H1 (cell line): Measurements from ENCODE around the gene DMPK. TPM values are rescaled to one million over a fixed set of nuclear protein-coding genes. Genes with fewer than 3 reads are reported as not detected.

ENCODE experiments used
- CTCF ChIA-PET: fragments of 300-600 bp; sonication (Branson Sonifier 250); formaldehyde crosslinking; loops from one replicate; lab custom pipeline; 2021; ENCODE audit not compliant: partially characterized antibody; lab: Charles Lee
- POLR2A ChIA-PET: fragments of 300-600 bp; sonication (Branson Sonifier 250); formaldehyde crosslinking; loops from one replicate; lab custom pipeline; 2021; ENCODE audit warnings: inconsistent platforms; ENCODE audit not compliant: partially characterized antibody; lab: Charles Lee
- DNase-seq, 2 experiments: peaks; one replicate each; pipeline versions ENCODE4 v3.0.0 to v3.0.0-alpha.2; 2010 to 2022; ENCODE audit warnings: low spot score in 2 of 2, low read depth in 1 of 2, mixed read lengths in 1 of 2
- FAIRE-seq: peaks from 2 replicates; lab custom pipeline; 2011; peaks lifted over from hg19 to GRCh38; lab: Jason Lieb, UNC
- H2AFZ ChIP-seq: 2 replicates; pipeline ENCODE4 v1.8.1; 2012; ENCODE audit warnings: low read length, inconsistent platforms
- H2AK5ac ChIP-seq: 2 replicates; pipeline ENCODE4 v1.6.1; 2013; ENCODE audit warnings: low read depth, low read length
- H2BK120ac ChIP-seq: replicated peaks from 2 replicates; pipeline ENCODE3; 2013; ENCODE audit warnings: low read depth, low read length, inconsistent platforms
- H2BK12ac ChIP-seq: 2 replicates; pipeline ENCODE4 v1.6.1; 2013; ENCODE audit warnings: low read depth, low read length
- H2BK15ac ChIP-seq: 2 replicates; pipeline ENCODE4 v1.6.1; 2013; ENCODE audit warnings: low read length
- H2BK20ac ChIP-seq: 2 replicates; pipeline ENCODE4 v1.6.1; 2013; ENCODE audit warnings: low read length
- H2BK5ac ChIP-seq: 2 replicates; pipeline ENCODE4 v1.6.1; 2013; ENCODE audit warnings: low read depth, low read length
- H3K14ac ChIP-seq: 2 replicates; pipeline ENCODE4 v1.6.1; 2013; ENCODE audit warnings: inconsistent platforms; ENCODE audit not compliant: insufficient read length
- H3K18ac ChIP-seq: 2 replicates; pipeline ENCODE4 v1.6.1; 2013; ENCODE audit warnings: low read length; ENCODE audit errors: extremely low read depth
- H3K23ac ChIP-seq: 2 replicates; pipeline ENCODE4 v1.6.1; 2013; ENCODE audit warnings: inconsistent platforms; ENCODE audit not compliant: insufficient read length
- H3K23me2 ChIP-seq: 2 replicates; pipeline ENCODE4 v1.6.1; 2013; ENCODE audit warnings: low read depth, low read length
- H3K27ac ChIP-seq: 2 replicates; pipeline ENCODE4 v1.6.1; 2011; ENCODE audit warnings: low read depth, low read length, inconsistent platforms
- H3K27me3 ChIP-seq, 4 experiments: replicated peaks in 1 of 4; 1 replicate in 1 of 4; 2 replicates in 3 of 4; pipeline versions ENCODE4 v1.6.1 to v1.8.1; 2011 to 2013; ENCODE audit warnings: low read length in 3 of 4, mild to moderate bottlenecking in 3 of 4, inconsistent platforms in 2 of 4, mixed read lengths in 2 of 4, moderate library complexity in 1 of 4; ENCODE audit not compliant: control insufficient read depth in 3 of 4, insufficient read depth in 3 of 4; ENCODE audit errors: extremely low read depth in 1 of 4
- H3K36me3 ChIP-seq, 4 experiments: 2 replicates each; pipeline versions ENCODE4 v1.6.1 to v1.8.1; 2011 to 2013; ENCODE audit warnings: mild to moderate bottlenecking in 4 of 4, low read length in 3 of 4, moderate library complexity in 2 of 4, control low read depth in 1 of 4, inconsistent platforms in 1 of 4; ENCODE audit not compliant: insufficient read depth in 4 of 4, control insufficient read depth in 2 of 4
- H3K4ac ChIP-seq: replicated peaks from 2 replicates; pipeline ENCODE3; 2013; ENCODE audit warnings: low read length, low read depth, mixed read lengths, inconsistent platforms; ENCODE audit not compliant: insufficient read length
- H3K4me1 ChIP-seq, 4 experiments: replicated peaks in 1 of 4; 1 replicate in 1 of 4; 2 replicates in 3 of 4; pipeline versions ENCODE4 v1.6.1 to v1.8.1; 2011 to 2013; ENCODE audit warnings: low read length in 3 of 4, inconsistent platforms in 2 of 4, mixed read lengths in 1 of 4; ENCODE audit not compliant: insufficient read depth in 4 of 4, control insufficient read depth in 3 of 4
- H3K4me2 ChIP-seq, 2 experiments: 2 replicates each; pipeline versions ENCODE4 v1.6.1 to v1.8.1; 2011 to 2013; ENCODE audit warnings: low read depth in 2 of 2, low read length in 2 of 2, control low read depth in 1 of 2, inconsistent platforms in 1 of 2, mild to moderate bottlenecking in 1 of 2; ENCODE audit not compliant: insufficient read depth in 1 of 2
- H3K4me3 ChIP-seq, 4 experiments: fragments of 200-600, 300-600 bp in 1 of 4; sonication (generic), shearing (Covaris generic), sonication (Bioruptor Twin) in 1 of 4; 2 replicates each; pipeline versions ENCODE4 v1.5.1 to v1.8.1; 2011 to 2016; ENCODE audit warnings: low read length in 4 of 4, low read depth in 3 of 4, control low read depth in 2 of 4, inconsistent platforms in 2 of 4, mild to moderate bottlenecking in 2 of 4, mixed read lengths in 1 of 4, moderate library complexity in 1 of 4; ENCODE audit not compliant: insufficient read depth in 2 of 4; ENCODE audit errors: extremely low read depth in 1 of 4
- H3K56ac ChIP-seq: replicated peaks from 2 replicates; pipeline ENCODE3; 2013; ENCODE audit warnings: low read depth, mild to moderate bottlenecking, mixed read lengths, low read length, inconsistent platforms; ENCODE audit not compliant: insufficient read length
- H3K79me1 ChIP-seq: 2 replicates; pipeline ENCODE4 v1.6.1; 2013; ENCODE audit warnings: low read depth, low read length, control low read depth
- H3K79me2 ChIP-seq, 2 experiments: 2 replicates each; pipeline versions ENCODE4 v1.6.1 to v1.8.1; 2012 to 2013; ENCODE audit warnings: low read length in 2 of 2, mild to moderate bottlenecking in 2 of 2, inconsistent platforms in 1 of 2; ENCODE audit not compliant: insufficient read depth in 2 of 2, control insufficient read depth in 1 of 2
- H3K9ac ChIP-seq, 4 experiments: replicated peaks in 1 of 4; 1 replicate in 1 of 4; 2 replicates in 3 of 4; pipeline versions ENCODE4 v1.6.1 to v1.8.1; 2011 to 2013; ENCODE audit warnings: low read depth in 3 of 4, low read length in 3 of 4, control low read depth in 2 of 4, mild to moderate bottlenecking in 2 of 4, moderate library complexity in 2 of 4, inconsistent platforms in 1 of 4; ENCODE audit errors: extremely low read depth in 1 of 4
- H3K9me3 ChIP-seq, 2 experiments: 2 replicates each; pipeline versions ENCODE4 v1.6.1 to v1.8.1; 2012 to 2013; ENCODE audit warnings: mild to moderate bottlenecking in 2 of 2, moderate library complexity in 2 of 2, control low read depth in 1 of 2, inconsistent platforms in 1 of 2, low read depth in 1 of 2, low read length in 1 of 2, mixed read lengths in 1 of 2; ENCODE audit not compliant: insufficient read depth in 2 of 2
- H4K20me1 ChIP-seq, 2 experiments: replicated peaks in 1 of 2; 2 replicates each; pipeline versions ENCODE3 to v1.8.1; 2011 to 2013; ENCODE audit warnings: inconsistent platforms in 2 of 2, low read length in 2 of 2, mild to moderate bottlenecking in 1 of 2; ENCODE audit not compliant: insufficient read depth in 2 of 2, control insufficient read depth in 1 of 2
- H4K5ac ChIP-seq: 2 replicates; pipeline ENCODE4 v1.6.1; 2013; ENCODE audit warnings: low read length, low read depth, mixed read lengths, inconsistent platforms; ENCODE audit not compliant: insufficient read length
- H4K8ac ChIP-seq: 2 replicates; pipeline ENCODE4 v1.8.0; 2013; ENCODE audit warnings: mild to moderate bottlenecking, moderate library complexity, low read length, inconsistent platforms; ENCODE audit not compliant: insufficient read depth; ENCODE audit errors: extremely low read depth
- H4K91ac ChIP-seq: replicated peaks from 2 replicates; pipeline ENCODE3; 2013; ENCODE audit warnings: low read length, mixed read lengths, inconsistent platforms; ENCODE audit not compliant: insufficient read length
- NANOG ChIP-seq: IDR thresholded peaks from 2 replicates; pipeline ENCODE4 v1.6.1; 2011; ENCODE audit warnings: low read length, low read depth, mild to moderate bottlenecking, inconsistent platforms; ENCODE audit not compliant: insufficient read depth, poor library complexity, severe bottlenecking
- SIX5 ChIP-seq: IDR thresholded peaks from 2 replicates; pipeline ENCODE4 v1.6.1; 2011; ENCODE audit warnings: mild to moderate bottlenecking, low read depth, low read length
- TAF7 ChIP-seq: optimal IDR thresholded peaks from 2 replicates; pipeline ENCODE3; 2011; ENCODE audit warnings: low read depth, mild to moderate bottlenecking, inconsistent platforms, low read length, moderate library complexity, borderline replicate concordance
- YY1 ChIP-seq: IDR thresholded peaks from 2 replicates; pipeline ENCODE4 v1.6.1; 2011; ENCODE audit warnings: low read depth, mild to moderate bottlenecking, low read length
- WGBS, 2 experiments: shearing (Covaris generic) in 1 of 2; methylation state at CpG; one replicate each; pipeline versions ENCODE4 v1.1.6 to v1.1.7; 2013 to 2015; ENCODE audit warnings: low lambda C conversion rate in 2 of 2, mixed read lengths in 2 of 2, inconsistent platforms in 1 of 2, low coverage in 1 of 2, missing lambda C conversion rate in 1 of 2; ENCODE audit not compliant: insufficient replicate concordance in 2 of 2, insufficient coverage in 1 of 2, insufficient read length in 1 of 2; ENCODE audit errors: extremely low coverage in 1 of 2, missing lambda C conversion rate in 1 of 2; 5-methylcytosine and 5-hydroxymethylcytosine counted together
- polyA plus RNA-seq, 7 experiments: library from polyadenylated mRNA; depleted of rRNA in 3 of 7; stranded (reverse) in 5 of 7; unstranded in 2 of 7; fragments of >200 nt in 5 of 7; fragments of 200-250 nt in 2 of 7; gene quantifications; 1 replicate in 5 of 7; 2 replicates in 1 of 7; 4 replicates in 1 of 7; pipeline versions ENCODE4 v1.2.1 to v1.2.3, GENCODE V29; 2011 to 2013; ENCODE audit warnings: missing spikeins in 2 of 7, mixed read lengths in 2 of 7
- total RNA-seq: library from RNA; stranded (reverse); fragmentation: NEBNext Ultra II Directional; extraction: Animal tissue kit (Norgen Biotek cat#: 25700); gene quantifications from 2 replicates; pipeline ENCODE4 v1.2.1, GENCODE V29; 2021

Gene DMPK
- total and polyA plus RNA-seq, 2 of the 8 experiments (the other 6 are each of a cell fraction or from before 2014, with no cell fraction given), result 13.7 to 27.4 TPM

- no peak overlapping the region for H3K9ac ChIP-seq
- H3K27me3 ChIP-seq, result no peaks in the 10 kb centered on the region
- no peak overlapping the region for H3K14ac ChIP-seq
- no peak overlapping the region for H3K27ac ChIP-seq
- H3K4me3 ChIP-seq, result no peak overlapping the region
- no peaks in the 10 kb centered on the region for H3K9me3 ChIP-seq
- no peak overlapping the region for H2BK15ac ChIP-seq
- H4K20me1 ChIP-seq, result peaks cover 0 to 4% of the 10 kb centered on the region in 2 experiments
- H3K4me2 ChIP-seq, result peak overlapping the region; percentile 1 to 18; a peak in 1 of 4 replicates
- TF ChIP-seq TAF7, result no peak
- no peak for TF ChIP-seq YY1
- no peak for TF ChIP-seq NANOG
- TF ChIP-seq SIX5, result no peak
- H3K4me1 ChIP-seq, result peaks cover 0 to 23% (median 20%) of the 10 kb centered on the region in 4 experiments; a peak in 6 of 7 replicates
- H3K23me2 ChIP-seq, result peaks cover 16% of the 10 kb centered on the region
- WGBS, 2 experiments, result 80% methylated on average over 13 of the region's 19 CpGs; no CpG with 5 or more reads in 1 of the 2 experiments
- no peak overlapping the region for H2BK120ac ChIP-seq
- CTCF ChIA-PET, result interaction anchor here (0.6 to 8.8 kb wide), 23 partner anchors 10 to 659 kb away, joined by 3 to 107 read pairs (median 7); partner anchors contain the start of genes DMPK, DMWD, IRF2BP1 and MYPOP
- H2BK20ac ChIP-seq, result peak overlapping the region; percentile 21; the same call in 1 of the 2 replicates
- FAIRE-seq, result no peak
- peak in 1 of 2 experiments; percentile 79 for DNase-seq
- peak overlapping the region; percentile 73 for H4K8ac ChIP-seq
- H3K79me2 ChIP-seq, result no peaks in the 10 kb centered on the region
- POLR2A ChIA-PET, result interaction anchor here (1.1 to 12.6 kb wide), 19 partner anchors 8 to 126 kb away, joined by 3 to 175 read pairs (median 4); partner anchors contain the start of genes DMPK, FOXA3, IRF2BP1 and SIX5
- no peak overlapping the region for H2AK5ac ChIP-seq
- H3K18ac ChIP-seq, result no peak overlapping the region
- peak overlapping the region; percentile 47 for H4K91ac ChIP-seq
- no peak overlapping the region for H4K5ac ChIP-seq
- no peak overlapping the region for H3K23ac ChIP-seq
- H3K56ac ChIP-seq, result no peak overlapping the region
- H2AFZ ChIP-seq, result no peak overlapping the region
- H2BK12ac ChIP-seq, result no peak overlapping the region; the same call in 1 of the 2 replicates
- H3K36me3 ChIP-seq, result peaks cover 3 to 21% (median 12%) of the 10 kb centered on the region in 4 experiments; a peak in 6 of 8 replicates
- H2BK5ac ChIP-seq, result no peak overlapping the region; the same call in 1 of the 2 replicates
- H3K79me1 ChIP-seq, result no peaks in the 10 kb centered on the region; the same call in 1 of the 2 replicates
- peak overlapping the region; percentile 75 for H3K4ac ChIP-seq
Observed at GRCh38 chr19:45817725-45818301, 35.5 kb upstream of the DMPK start.
